ENCODE results near the gene RELL2.

DNA sequence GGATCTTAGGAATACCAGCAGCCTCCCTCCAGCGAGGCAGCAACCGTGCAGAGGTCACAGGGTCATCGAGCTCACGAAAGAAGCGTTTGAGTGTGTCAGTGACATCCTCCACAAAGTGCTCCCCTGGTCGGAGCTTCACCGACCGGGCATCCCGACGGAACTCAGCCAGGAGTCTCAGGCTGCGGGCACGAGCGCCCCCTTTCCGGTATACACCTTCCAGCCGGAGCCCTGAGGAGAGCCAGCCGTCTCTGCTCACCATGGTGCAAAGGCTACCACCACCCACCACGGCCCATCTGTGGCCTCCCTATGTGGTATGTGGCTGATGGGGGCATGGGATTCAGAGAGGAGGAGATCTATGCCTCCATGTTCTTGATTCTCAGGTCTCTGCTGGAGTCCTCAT, 25.2 kb downstream of the RELL2 start:
- TF ChIP-seq CTCF (IDR thresholded peaks at IDR 0.05 in 2 of 3, conservative IDR thresholded peaks at IDR 0.05 in 1 of 3; ENCODE audit: borderline replicate concordance in 1 of 3, insufficient read depth in 1 of 3, low read depth in 2 of 3, low read length in 2 of 3) (no peak), CEBPB (IDR thresholded peaks at IDR 0.05; ENCODE audit: low read depth) (no peak), POLR2A (IDR thresholded peaks at IDR 0.05; ENCODE audit: borderline replicate concordance, extremely low read depth, insufficient read depth, insufficient read length) (no peak), EZH2 (IDR thresholded peaks at IDR 0.05) (no peak), EZH2phosphoT487 (IDR thresholded peaks at IDR 0.05; ENCODE audit: borderline replicate concordance) (no peak)
- TF ChIP-seq, protein P1, sequence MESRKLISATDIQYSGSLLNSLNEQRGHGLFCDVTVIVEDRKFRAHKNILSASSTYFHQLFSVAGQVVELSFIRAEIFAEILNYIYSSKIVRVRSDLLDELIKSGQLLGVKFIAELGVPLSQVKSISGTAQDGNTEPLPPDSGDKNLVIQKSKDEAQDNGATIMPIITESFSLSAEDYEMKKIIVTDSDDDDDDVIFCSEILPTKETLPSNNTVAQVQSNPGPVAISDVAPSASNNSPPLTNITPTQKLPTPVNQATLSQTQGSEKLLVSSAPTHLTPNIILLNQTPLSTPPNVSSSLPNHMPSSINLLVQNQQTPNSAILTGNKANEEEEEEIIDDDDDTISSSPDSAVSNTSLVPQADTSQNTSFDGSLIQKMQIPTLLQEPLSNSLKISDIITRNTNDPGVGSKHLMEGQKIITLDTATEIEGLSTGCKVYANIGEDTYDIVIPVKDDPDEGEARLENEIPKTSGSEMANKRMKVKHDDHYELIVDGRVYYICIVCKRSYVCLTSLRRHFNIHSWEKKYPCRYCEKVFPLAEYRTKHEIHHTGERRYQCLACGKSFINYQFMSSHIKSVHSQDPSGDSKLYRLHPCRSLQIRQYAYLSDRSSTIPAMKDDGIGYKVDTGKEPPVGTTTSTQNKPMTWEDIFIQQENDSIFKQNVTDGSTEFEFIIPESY (IDR thresholded peaks at IDR 0.05; ENCODE audit: extremely low read depth, insufficient replicate concordance, low read length): no peak
- TF ChIP-seq, protein P2, sequence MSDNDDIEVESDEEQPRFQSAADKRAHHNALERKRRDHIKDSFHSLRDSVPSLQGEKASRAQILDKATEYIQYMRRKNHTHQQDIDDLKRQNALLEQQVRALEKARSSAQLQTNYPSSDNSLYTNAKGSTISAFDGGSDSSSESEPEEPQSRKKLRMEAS (IDR thresholded peaks at IDR 0.05): no peak
- TF ChIP-seq, protein P3, sequence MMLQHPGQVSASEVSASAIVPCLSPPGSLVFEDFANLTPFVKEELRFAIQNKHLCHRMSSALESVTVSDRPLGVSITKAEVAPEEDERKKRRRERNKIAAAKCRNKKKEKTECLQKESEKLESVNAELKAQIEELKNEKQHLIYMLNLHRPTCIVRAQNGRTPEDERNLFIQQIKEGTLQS (IDR thresholded peaks at IDR 0.05): no peak

Data from HCT116 (cell line).